Prostate gland (tissue), 2 donors: ENCODE measurements around the gene BPIFB2.

Experiments
- POLR2A ChIP-seq: fragments of 450-650 bp; IDR thresholded peaks from one replicate; pipeline ENCODE4 v1.6.1; 2016; ENCODE audit warnings: antibody characterized with exemption, mild to moderate bottlenecking
- TF ChIP-seq, protein P1 (sequence below), 4 experiments: fragments of 200-600 bp in 2 of 4; fragments of 450-650 bp in 2 of 4; sonication (generic) in 2 of 4; IDR thresholded peaks; 1 replicate in 3 of 4; 2 replicates in 1 of 4; pipeline ENCODE4 v1.5.1; 2016 to 2019; ENCODE audit warnings: antibody characterized with exemption in 4 of 4, mild to moderate bottlenecking in 2 of 4, moderate library complexity in 2 of 4

DNA sequence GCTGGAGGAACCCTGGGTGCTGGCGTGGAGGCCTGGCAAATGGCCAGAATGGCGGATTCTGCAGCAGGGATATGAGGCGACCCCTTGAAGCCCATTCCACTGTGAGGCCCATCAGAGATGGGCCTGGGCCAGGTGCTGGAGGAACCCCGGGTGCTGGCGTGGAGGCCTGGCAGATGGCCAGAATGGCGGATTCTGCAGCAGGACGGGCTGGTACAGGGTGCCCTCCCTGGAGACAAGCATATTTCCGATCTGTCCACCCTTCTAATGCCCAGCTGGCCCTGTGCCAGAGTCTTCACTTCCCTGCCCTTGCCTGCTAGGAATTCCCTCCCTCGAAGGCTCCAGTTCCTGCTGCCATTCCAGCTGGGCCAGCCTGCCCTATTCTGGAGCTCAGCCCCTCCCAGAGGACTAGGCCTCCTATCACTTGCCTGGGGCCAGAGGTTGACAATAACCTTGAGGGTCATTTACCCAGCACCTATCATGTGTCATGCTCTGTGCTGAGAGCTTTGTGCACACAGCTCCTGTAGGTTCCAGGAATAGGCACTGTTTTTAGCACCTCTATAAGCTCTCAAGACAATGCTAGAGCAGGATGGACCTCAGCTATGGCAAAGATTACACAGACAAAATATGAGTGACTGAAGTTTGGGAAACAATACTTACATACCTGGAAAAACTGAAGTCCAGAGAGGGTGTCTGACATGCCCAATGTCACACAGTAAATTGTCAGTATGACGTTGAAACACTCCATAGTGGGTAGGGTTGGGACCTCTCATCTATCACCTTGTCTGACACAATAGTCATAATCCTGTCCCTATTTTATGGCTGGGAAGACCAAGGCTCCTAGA, 24.7 kb upstream of the BPIFB2 start:
- TF ChIP-seq, protein P1, sequence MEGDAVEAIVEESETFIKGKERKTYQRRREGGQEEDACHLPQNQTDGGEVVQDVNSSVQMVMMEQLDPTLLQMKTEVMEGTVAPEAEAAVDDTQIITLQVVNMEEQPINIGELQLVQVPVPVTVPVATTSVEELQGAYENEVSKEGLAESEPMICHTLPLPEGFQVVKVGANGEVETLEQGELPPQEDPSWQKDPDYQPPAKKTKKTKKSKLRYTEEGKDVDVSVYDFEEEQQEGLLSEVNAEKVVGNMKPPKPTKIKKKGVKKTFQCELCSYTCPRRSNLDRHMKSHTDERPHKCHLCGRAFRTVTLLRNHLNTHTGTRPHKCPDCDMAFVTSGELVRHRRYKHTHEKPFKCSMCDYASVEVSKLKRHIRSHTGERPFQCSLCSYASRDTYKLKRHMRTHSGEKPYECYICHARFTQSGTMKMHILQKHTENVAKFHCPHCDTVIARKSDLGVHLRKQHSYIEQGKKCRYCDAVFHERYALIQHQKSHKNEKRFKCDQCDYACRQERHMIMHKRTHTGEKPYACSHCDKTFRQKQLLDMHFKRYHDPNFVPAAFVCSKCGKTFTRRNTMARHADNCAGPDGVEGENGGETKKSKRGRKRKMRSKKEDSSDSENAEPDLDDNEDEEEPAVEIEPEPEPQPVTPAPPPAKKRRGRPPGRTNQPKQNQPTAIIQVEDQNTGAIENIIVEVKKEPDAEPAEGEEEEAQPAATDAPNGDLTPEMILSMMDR (IDR thresholded peaks at IDR 0.05) = no peak
- no peak for TF ChIP-seq POLR2A
